Right ventricle myocardium superior (tissue), 1 donor: ENCODE results near the gene PRMT7. TPM values are rescaled to one million over a fixed set of nuclear protein-coding genes. Genes with fewer than 3 reads are reported as not detected.

ENCODE experiments used
- ATAC-seq: fragments of 200-7000 bp; cut with Tn5 transposase; one replicate; pipeline ENCODE4 v1.9.1; 2020; ENCODE audit warnings: mild to moderate bottlenecking; ENCODE audit not compliant: poor library complexity
- DNase-seq: peaks from one replicate; pipeline ENCODE4 v3.0.0-alpha.2; 2020
- intact Hi-C: fragments of 100-400 bp; cut with DNase I; formaldehyde crosslinking; loops from one replicate; pipeline ENCODE4 v1.11.2; 2022
- total RNA-seq: library from RNA; stranded (reverse); fragmentation: NEBNext Ultra II Directional; extraction: Animal tissue kit (Norgen Biotek cat#: 25700); gene quantifications from one replicate; pipeline ENCODE4 v1.2.1, GENCODE V29; 2021
- donor health status: DM: no; HTN: yes; CAD: no; lungs with severe emphysema.

The PRMT7 gene
- total RNA-seq, 1 donor from 2014 or later = 28.1 TPM

DNA sequence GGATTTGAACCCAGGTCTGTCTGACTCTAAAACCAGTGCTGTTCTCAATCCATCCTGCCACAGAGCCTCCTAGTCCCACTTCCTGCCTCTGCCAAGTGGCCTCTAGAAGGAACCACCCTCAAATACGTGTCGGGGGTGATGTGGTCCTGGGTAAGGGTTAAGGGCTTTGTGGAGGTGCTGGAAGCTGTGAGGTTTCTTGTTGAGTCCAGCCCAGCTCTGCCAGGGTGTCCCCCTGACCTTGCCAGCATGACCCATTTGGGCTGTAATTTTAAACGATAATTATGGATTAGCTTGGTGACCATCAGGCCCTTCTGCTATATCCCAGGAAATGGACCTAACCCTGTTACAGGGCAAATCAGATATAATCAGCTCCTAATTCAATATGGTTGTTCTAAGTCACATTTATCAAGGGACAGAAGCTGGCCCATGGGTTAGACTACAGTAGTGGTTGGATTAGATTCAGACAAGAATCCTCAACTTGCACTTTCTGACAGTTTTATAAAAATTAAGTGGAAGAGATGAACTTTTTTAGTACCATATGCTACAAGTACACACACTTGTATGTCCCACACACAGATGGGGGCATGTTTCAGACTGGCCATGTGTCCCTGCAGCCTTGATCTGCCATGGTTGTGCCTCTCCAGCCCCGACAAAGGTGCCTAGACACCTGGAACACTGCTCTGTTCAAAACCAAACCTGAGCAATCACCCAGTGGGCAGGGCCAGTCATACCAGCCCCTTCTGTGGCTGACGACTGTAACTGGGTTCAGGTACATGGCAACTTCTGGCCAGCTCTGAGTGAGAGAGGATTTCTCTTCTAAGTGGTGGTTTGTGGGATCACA is 89.5 kb downstream of the PRMT7 start:
- DNase-seq (no peak), ATAC-seq (no peak)
- intact Hi-C loops = no loop called here

DNA sequence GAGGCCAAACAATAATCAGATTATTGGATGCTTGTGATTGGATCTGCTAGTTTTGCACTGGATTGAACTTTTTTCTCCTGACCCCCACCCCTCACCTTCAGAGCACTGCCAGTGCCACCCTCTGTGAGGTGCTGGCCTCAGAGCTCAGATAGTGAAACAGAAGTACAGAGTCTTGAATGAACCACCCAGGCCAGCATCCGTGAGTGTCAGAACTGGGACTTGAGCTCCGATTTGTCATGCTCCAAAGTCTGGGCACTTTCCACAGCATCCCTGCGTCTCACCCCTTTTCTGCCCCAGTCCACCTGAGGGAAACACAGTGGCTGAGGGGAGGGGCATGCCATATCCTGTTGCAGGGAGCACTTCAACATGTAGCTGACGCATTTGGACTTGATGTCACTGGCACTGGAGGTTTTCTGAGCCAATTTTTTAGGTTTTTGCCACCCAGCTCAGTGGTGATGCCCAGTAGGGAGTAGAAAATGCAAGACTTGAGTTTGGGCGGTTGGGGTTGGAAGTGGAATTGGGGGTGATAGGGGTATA is 90.2 kb downstream of the PRMT7 start:
- DNase-seq (no peak), ATAC-seq (no peak)
- intact Hi-C loops = no loop called here

DNA sequence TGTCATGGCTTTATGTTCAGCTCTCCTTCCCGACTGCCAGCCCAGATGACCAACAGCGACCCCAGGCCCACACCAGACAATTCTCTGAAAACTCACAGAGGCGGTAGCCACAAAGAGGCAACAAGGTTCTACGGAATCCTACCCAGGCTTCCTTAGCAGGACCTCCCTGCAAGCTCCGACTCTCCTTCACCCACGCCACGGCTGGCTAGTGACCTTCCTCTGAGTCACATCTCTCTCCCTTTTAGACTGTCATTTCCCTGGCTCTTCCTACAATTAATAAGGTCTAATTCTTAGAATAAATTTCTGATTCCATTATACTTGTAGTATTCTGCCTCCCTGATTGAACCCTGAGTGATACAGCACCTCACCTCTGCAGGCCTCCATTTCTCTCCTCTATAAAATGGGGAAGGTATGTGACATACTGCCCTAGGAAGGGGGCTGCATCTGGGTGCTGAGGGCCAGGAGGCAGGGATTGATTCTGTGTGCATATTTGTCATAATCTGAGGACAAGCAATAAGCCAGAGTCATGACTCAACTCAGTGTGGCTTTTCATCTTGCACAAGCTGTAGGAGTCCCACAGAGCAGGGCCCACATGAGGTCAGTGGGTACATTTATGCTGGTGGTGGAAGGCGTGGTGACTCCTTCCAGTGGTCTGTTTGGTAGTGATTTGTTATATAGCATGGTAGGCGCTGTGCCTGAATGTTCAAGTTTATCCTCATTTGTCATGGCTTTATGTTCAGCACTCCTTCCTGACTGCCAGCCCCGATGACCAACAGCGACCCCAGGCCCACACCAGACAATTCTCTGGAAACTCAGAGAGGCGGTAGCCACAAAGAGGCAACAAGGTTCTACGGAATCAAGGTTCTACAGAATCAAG is 91.3 kb downstream of the PRMT7 start:
- ATAC-seq (no peak), DNase-seq (no peak)
- intact Hi-C loops = no loop called here

DNA sequence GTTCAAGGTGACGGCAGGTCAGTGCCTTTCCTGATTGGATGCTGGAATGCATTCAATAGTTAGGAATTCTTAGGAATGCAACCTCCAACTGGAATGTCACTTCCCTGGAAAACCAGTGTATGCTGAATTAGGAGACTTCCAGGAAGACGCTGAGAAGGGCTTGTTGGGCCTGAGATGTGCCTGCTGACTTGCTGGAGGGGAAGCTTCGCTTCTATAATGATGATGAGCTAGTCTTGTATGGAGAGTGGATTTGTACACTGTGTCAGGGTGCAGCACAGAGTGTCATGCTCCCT is 91.9 kb downstream of the PRMT7 start:
- ATAC-seq (no peak), DNase-seq (no peak)
- intact Hi-C loops = no loop called here

DNA sequence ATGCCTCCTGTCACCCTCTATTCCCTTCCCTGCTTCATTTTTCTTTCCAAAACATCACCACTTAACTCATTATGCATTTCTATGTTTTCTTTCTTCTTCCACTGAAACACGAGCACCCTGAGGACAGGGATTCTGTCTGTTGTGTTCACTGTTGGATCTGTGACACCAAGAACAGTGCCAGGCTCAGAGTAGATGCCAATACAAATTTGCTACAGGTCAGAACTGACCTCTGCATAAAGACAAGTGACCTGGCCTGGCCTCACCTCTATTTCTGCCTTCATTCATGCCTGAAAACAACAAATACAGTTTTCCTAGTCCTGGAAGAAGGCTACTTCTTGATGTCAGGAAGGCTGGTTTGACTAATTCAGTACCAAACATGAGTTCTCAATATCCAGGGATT is 92.4 kb downstream of the PRMT7 start:
- intact Hi-C loops = no loop called here
- DNase-seq (no peak), ATAC-seq (no peak)

DNA sequence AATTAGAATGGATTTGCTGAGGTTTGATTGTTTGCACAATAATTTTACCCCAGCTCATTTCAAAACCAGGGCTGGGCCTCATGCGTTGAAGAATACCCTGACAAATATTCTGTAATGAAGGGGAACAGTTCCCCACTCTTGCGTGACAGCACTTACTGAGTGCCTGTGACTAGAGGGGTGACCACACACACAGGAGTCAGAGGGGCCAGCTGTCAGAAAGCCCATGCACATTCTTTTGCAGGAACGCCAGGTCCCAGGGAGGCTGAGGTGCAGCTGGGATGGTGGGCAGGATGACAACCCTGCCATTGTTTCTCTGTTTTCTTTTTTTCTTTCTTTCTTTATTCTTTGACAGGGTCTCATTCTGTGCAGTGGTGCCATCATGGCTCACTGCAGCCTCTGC is 92.9 kb downstream of the PRMT7 start:
- no peak for ATAC-seq
- DNase-seq = no peak
- intact Hi-C loops = no loop called here

DNA sequence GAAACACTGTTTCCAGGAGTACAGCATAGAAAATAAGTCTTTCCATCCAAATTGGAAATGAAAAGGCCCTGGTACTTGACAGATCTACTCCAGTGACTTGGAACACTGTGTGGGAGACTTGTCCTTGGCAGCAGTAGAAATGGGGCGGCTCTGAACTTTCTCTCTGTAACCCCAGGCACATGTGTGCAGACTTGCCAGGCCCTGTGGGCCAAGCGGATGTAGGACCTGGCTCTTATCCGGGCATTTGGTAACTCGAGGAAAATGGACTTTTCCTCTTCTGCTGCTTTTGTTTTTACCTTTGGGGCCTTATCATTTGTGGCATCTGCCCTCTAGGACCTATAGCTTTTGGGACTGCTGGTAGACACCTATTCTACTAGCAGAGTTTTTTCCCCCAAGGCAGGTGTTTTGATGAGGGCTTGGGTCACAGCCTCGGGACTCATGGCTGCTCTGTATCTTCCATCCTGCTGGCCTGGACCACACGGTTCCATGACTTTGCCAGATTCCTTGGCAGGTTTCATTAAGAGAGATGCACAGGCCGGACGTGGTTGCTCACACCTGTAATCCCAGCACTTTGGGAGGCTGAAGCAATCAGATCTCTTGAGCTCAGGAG is 94.0 kb downstream of the PRMT7 start:
- no peak for DNase-seq
- ATAC-seq = no peak
- intact Hi-C loops = no loop called here

DNA sequence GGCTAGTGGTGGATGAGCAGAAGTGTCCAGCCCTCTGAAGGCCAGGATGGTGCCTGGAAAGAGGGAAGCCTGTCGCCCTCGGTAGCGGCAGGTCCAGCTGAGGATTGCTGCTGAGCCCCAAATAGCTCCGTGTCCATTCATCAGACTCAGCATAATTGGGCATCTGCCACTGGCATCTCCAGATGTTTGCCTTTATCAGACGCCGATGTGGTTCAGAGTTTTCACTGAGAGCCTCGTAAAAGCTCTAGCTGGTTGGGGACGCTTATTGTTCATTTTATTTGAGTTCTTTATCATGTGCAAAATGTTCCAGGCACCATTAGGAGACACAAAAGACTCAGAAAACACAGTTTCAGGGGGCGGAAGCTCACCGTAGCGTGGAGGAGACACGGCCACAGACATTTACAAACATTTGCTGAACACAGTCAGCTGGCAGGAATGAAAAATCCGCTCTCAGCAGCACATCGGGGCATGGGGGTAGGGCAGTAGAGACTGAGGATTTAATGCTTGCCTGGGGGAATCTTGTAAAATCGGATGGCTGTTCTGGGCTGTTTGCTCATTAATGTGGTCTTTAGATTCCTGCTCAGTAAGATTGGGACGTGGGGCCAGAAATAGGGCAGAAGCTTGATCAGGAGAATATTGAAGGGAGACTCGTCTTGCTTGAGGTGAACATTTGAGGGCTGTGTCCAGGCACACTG is 95.8 kb downstream of the PRMT7 start:
- DNase-seq (no peak), ATAC-seq (no peak)
- intact Hi-C loops = no loop called here

Other genes starting within 250 kb of the PRMT7 start
- 24.4 TPM for gene NFATC3, start 225.6 kb upstream of the PRMT7 start, total RNA-seq
- 0.73 TPM for gene ESRP2, start 74.9 kb upstream of the PRMT7 start, total RNA-seq
- 38.1 TPM for gene PLA2G15, start 65.6 kb upstream of the PRMT7 start, total RNA-seq
- gene SLC7A6, start 46.5 kb upstream of the PRMT7 start, total RNA-seq = 38.7 TPM
- 11.2 TPM for gene SLC7A6OS, start 73 bp upstream of the PRMT7 start, total RNA-seq
- gene SMPD3, start 137.5 kb downstream of the PRMT7 start, total RNA-seq = 0.13 TPM
- gene ZFP90, start 228.3 kb downstream of the PRMT7 start, total RNA-seq = 10.3 TPM